Gastrocnemius medialis (tissue), 4 donors: ENCODE data around the gene TATDN3. TPM values are rescaled to one million over a fixed set of nuclear protein-coding genes. Genes with fewer than 3 reads are reported as not detected.
A peak's percentile ranks its signal among the peaks of the same experiment; 100 is the strongest.

Experiments
- ATAC-seq, 2 donors: fragments of 150-250 bp; one replicate each; pipeline ENCODE4 v1.9.1; 2016
- DNase-seq, 2 donors: peaks; one replicate each; pipeline ENCODE4 v3.0.0-alpha.2; 2019
- H3K27ac ChIP-seq, 4 donors: fragments of 200-600 bp; sonication (generic); 1 replicate in 1 of 4; 2 replicates in 3 of 4; pipeline ENCODE4 v1.5.1; 2016 to 2018; ENCODE audit warnings: mild to moderate bottlenecking in 2 of 4, moderate library complexity in 1 of 4
- H3K27me3 ChIP-seq, 3 donors: fragments of 200-600 bp; sonication (generic) in 2 of 3; 1 replicate in 1 of 3; 2 replicates in 2 of 3; pipeline versions ENCODE4 v1.5.1 to v1.6.0; 2016 to 2019; ENCODE audit warnings: mild to moderate bottlenecking in 1 of 3, moderate library complexity in 1 of 3
- H3K36me3 ChIP-seq, 2 donors: fragments of 200-600 bp; sonication (generic) in 1 of 2; one replicate each; pipeline ENCODE4 v1.5.1; 2017 to 2018
- H3K4me1 ChIP-seq, 2 donors: fragments of 200-600 bp; sonication (generic) in 1 of 2; one replicate each; pipeline ENCODE4 v1.5.1; 2016 to 2017; ENCODE audit warnings: mild to moderate bottlenecking in 2 of 2
- H3K4me3 ChIP-seq, 4 donors: fragments of 200-600 bp; sonication (generic) in 3 of 4; 1 replicate in 1 of 4; 2 replicates in 3 of 4; pipeline ENCODE4 v1.5.1; 2016 to 2019; ENCODE audit warnings: mild to moderate bottlenecking in 2 of 4
- H3K9me3 ChIP-seq, 3 donors: fragments of 200-600 bp; sonication (generic) in 2 of 3; 1 replicate in 1 of 3; 2 replicates in 2 of 3; pipeline ENCODE4 v1.5.1; 2016 to 2019
- CTCF ChIP-seq, 5 experiments: fragments of 450-650 bp in 3 of 5; fragments of 200-600 bp in 2 of 5; sonication (generic) in 2 of 5; IDR thresholded peaks in 4 of 5; conservative IDR thresholded peaks in 1 of 5; 1 replicate in 4 of 5; 2 replicates in 1 of 5; pipeline ENCODE4 v1.5.1; 2016 to 2019; ENCODE audit warnings: antibody characterized with exemption in 5 of 5, mild to moderate bottlenecking in 3 of 5, moderate library complexity in 3 of 5
- POLR2A ChIP-seq, 2 donors: fragments of 450-650 bp; IDR thresholded peaks; one replicate each; pipeline ENCODE4 v1.6.1; 2017; ENCODE audit warnings: antibody characterized with exemption in 2 of 2, mild to moderate bottlenecking in 2 of 2, moderate library complexity in 2 of 2
- in situ Hi-C, 4 donors: fragments of 200-750 bp; cut with MboI; loops; one replicate each; pipeline versions ENCODE4 v1.15.0 to v1.8.0; 2017; ENCODE audit warnings: low sequenced_read_pairs in 4 of 4
- intact Hi-C: fragments of 100-400 bp; cut with DNase I; formaldehyde crosslinking; loops from one replicate; pipeline ENCODE4 v1.15.1; 2023; ENCODE audit warnings: low total_unique reads
- total RNA-seq, 4 donors: library from RNA; depleted of rRNA; stranded (reverse); fragments of >200 nt; gene quantifications; one replicate each; pipeline versions ENCODE4 v1.1.0 to v1.2.3, GENCODE V29; 2016

TATDN3 gene
- 10 to 100 TPM; 19.5 to 27.3 (median 25.6) TPM for total RNA-seq

GRCh38 chr1:212791676-212792395, at the start of gene TATDN3, which contains the start of gene NSL1:
TATDN3 (plus strand) TSS chr1:212791894; CDS start chr1:212791922, 28 bp downstream.
NSL1 (minus strand) TSS chr1:212791777; CDS start chr1:212791763, 14 bp downstream.
- H3K36me3 ChIP-seq: peaks cover 0 to 16% of the 10 kb centered on the region in 2 donors
- no peaks in the 10 kb centered on the region for H3K27me3 ChIP-seq
- TF ChIP-seq POLR2A (IDR thresholded peaks at IDR 0.05) (peak; percentile 58 to 61), CTCF (IDR thresholded peaks at IDR 0.05 in 4 of 5, conservative IDR thresholded peaks at IDR 0.05 in 1 of 5) (peak in 2 of 5 experiments; percentile 11 to 16)
- H3K4me1 ChIP-seq: peaks cover 13 to 23% of the 10 kb centered on the region in 2 donors
- no peaks in the 10 kb centered on the region for H3K9me3 ChIP-seq
- DNase-seq (peak; percentile 73 to 79), ATAC-seq (peak; percentile 96 to 97)
- intact Hi-C loops (loop anchor here (1.0 to 5.0 kb wide), 3 partner anchors 65 to 225 kb away; partner anchors contain the start of genes ANGEL2 and FLVCR1), in situ Hi-C loops (loop anchor here in 1 of 4 donors (10.0 kb wide), 2 partner anchors 127 to 223 kb away; partner anchors contain the start of gene ANGEL2)
- H3K27ac ChIP-seq: peak within 1 kb of the TSS; percentile 87 to 96 (median 90)
- peak within 1 kb of the TSS; percentile 76 to 98 (median 94) for H3K4me3 ChIP-seq

GRCh38 chr1:212743901-212744475, 47.7 kb upstream of the TATDN3 start:
- TF ChIP-seq CTCF (IDR thresholded peaks at IDR 0.05 in 4 of 5, conservative IDR thresholded peaks at IDR 0.05 in 1 of 5) (no peak), POLR2A (IDR thresholded peaks at IDR 0.05) (no peak)
- in situ Hi-C loops: no loop called here

GRCh38 chr1:212745303-212745702, 46.4 kb upstream of the TATDN3 start:
- ATAC-seq (no peak), DNase-seq (no peak)
- in situ Hi-C loops: no loop called here

More at GRCh38 chr1:212743901-212744475, 47.7 kb upstream of the TATDN3 start:
- no peaks in the 10 kb centered on the region for H3K36me3 ChIP-seq
- H3K9me3 ChIP-seq: no peaks in the 10 kb centered on the region
- intact Hi-C loops: no loop called here
- DNase-seq (no peak), ATAC-seq (no peak)
- no peak overlapping the region for H3K27ac ChIP-seq
- no peaks in the 10 kb centered on the region for H3K27me3 ChIP-seq
- H3K4me3 ChIP-seq: no peak overlapping the region
- no peaks in the 10 kb centered on the region for H3K4me1 ChIP-seq

GRCh38 chr1:212746546-212746945, 45.1 kb upstream of the TATDN3 start:
- TF ChIP-seq POLR2A (IDR thresholded peaks at IDR 0.05): no peak
- no peak for TF ChIP-seq CTCF (IDR thresholded peaks at IDR 0.05 in 4 of 5, conservative IDR thresholded peaks at IDR 0.05 in 1 of 5)
- Histone ChIP-seq H3K4me1 (no peaks in the 10 kb centered on the region), H3K4me3 (no peak overlapping the region), H3K27me3 (no peaks in the 10 kb centered on the region), H3K36me3 (no peaks in the 10 kb centered on the region), H3K9me3 (no peaks in the 10 kb centered on the region), H3K27ac (no peak overlapping the region)
- in situ Hi-C loops (no loop called here), intact Hi-C loops (no loop called here)
- ATAC-seq: no peak
- no peak for DNase-seq

More at GRCh38 chr1:212745303-212745702, 46.4 kb upstream of the TATDN3 start:
- Histone ChIP-seq H3K27me3 (no peaks in the 10 kb centered on the region), H3K4me3 (no peak overlapping the region), H3K27ac (no peak overlapping the region), H3K36me3 (no peaks in the 10 kb centered on the region), H3K9me3 (no peaks in the 10 kb centered on the region), H3K4me1 (no peaks in the 10 kb centered on the region)
- intact Hi-C loops: no loop called here
- no peak for TF ChIP-seq POLR2A (IDR thresholded peaks at IDR 0.05)
- TF ChIP-seq CTCF (IDR thresholded peaks at IDR 0.05 in 4 of 5, conservative IDR thresholded peaks at IDR 0.05 in 1 of 5): no peak
